ENCODE measurements around the gene RHAG.
"Not testable (repeated sequence)": the region's sequence is repeated elsewhere in the genome, so short reads cannot be mapped to it uniquely, and the experiment has no call there.

The RHAG gene

GRCh38 chr6:49636713-49637349 is at the start of gene RHAG:
Gene RHAG (minus strand): TSS chr6:49636839. CDS start chr6:49636812, 27 bp downstream.
- no peak for DNase-seq

GRCh38 chr6:49676671-49677281 is 40.1 kb upstream of the RHAG start:
- DNase-seq = no peak

- no peak for DNase-seq
These were observed 39.2 kb upstream of the RHAG start for GRCh38 chr6:49675816-49676215.

- DNase-seq = no peak
These were observed 31.5 kb upstream of the RHAG start for GRCh38 chr6:49668083-49668511.

GRCh38 chr6:49666930-49667757 is 30.5 kb upstream of the RHAG start:
- DNase-seq = no peak

- DNase-seq = no peak
These were observed 29.8 kb upstream of the RHAG start for GRCh38 chr6:49666480-49666879.

- no peak for DNase-seq
These were observed 28.2 kb upstream of the RHAG start for GRCh38 chr6:49664817-49665216.

GRCh38 chr6:49664054-49664453 is 27.4 kb upstream of the RHAG start:
- not testable (repeated sequence) for DNase-seq

- DNase-seq = no peak
These were observed 26.2 kb upstream of the RHAG start for GRCh38 chr6:49662892-49663261.

- DNase-seq = no peak
These were observed 25.7 kb upstream of the RHAG start for GRCh38 chr6:49662231-49662891.

GRCh38 chr6:49653942-49654341 is 17.3 kb upstream of the RHAG start:
- no peak for DNase-seq

- DNase-seq = no peak
These were observed 16.8 kb upstream of the RHAG start for GRCh38 chr6:49653438-49653837.

GRCh38 chr6:49651239-49651638 is 14.6 kb upstream of the RHAG start:
- DNase-seq = no peak

GRCh38 chr6:49649988-49650387 is 13.3 kb upstream of the RHAG start:
- no peak for DNase-seq

- no peak for DNase-seq
These were observed 11.4 kb upstream of the RHAG start for GRCh38 chr6:49648036-49648435.

GRCh38 chr6:49647476-49647875 is 10.8 kb upstream of the RHAG start:
- no peak for DNase-seq

GRCh38 chr6:49646942-49647341 is 10.3 kb upstream of the RHAG start:
- no peak for DNase-seq

GRCh38 chr6:49646130-49646824 is 9.6 kb upstream of the RHAG start:
- DNase-seq = no peak

GRCh38 chr6:49645139-49645538 is 8.5 kb upstream of the RHAG start:
- no peak for DNase-seq

- no peak for DNase-seq
These were observed 2.7 kb upstream of the RHAG start for GRCh38 chr6:49639177-49639817.

- DNase-seq = no peak
These were observed 702 bp upstream of the RHAG start for GRCh38 chr6:49637350-49637731.

- no peak for DNase-seq
These were observed 494 bp downstream of the RHAG start for GRCh38 chr6:49635978-49636712.

All from midbrain (tissue), 1 donor.